ENCODE data around the gene ABL2. TPM values are rescaled to one million over a fixed set of nuclear protein-coding genes. Genes with fewer than 3 reads are reported as not detected.
"Not testable (repeated sequence)": the region's sequence is repeated elsewhere in the genome, so short reads cannot be mapped to it uniquely, and the experiment has no call there.

Gene ABL2
- total RNA-seq, 1 experiment from 2014 or later: 38.3 TPM

DNA sequence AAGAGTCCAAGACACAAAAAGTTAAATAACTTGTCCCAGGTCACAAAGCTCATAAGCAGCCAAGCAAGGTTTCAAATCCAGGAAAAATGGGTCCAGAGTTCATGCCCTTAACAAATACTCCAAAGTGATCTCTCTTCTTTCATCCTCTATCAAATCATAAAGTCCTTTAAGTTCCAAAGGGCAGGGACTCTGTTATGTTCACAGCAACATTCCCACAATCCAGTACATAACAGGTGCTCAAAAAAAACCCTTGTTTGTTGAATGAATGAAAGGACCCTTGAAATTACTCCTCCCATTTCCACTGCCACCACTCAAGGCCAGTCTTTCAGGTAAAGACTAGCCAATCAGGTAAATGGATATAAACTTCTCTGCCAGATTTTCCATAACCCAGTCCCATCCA lies 2.7 kb downstream of the ABL2 start:
- Histone ChIP-seq H3K9me3 (ENCODE audit: control insufficient read depth, insufficient read depth, low read depth, low read length) (no peaks in the 10 kb centered on the region), H3K27me3 (ENCODE audit: control insufficient read depth, insufficient read depth, low read length) (no peaks in the 10 kb centered on the region), H3K4me1 (ENCODE audit: control insufficient read depth, insufficient read depth, low read length) (peaks cover 10% of the 10 kb centered on the region; the same call in 1 of the 2 replicates), H3K27ac (ENCODE audit: low read length) (no peak overlapping the region), H3K4me3 (ENCODE audit: low read depth in 2 of 2, low read length in 2 of 2) (no peak overlapping the region), H3K36me3 (ENCODE audit: control insufficient read depth, insufficient read depth, low read length) (no peaks in the 10 kb centered on the region)
- TF ChIP-seq SIN3A (IDR thresholded peaks at IDR 0.05; ENCODE audit: borderline replicate concordance, insufficient read depth, low read depth, low read length) (no peak), TCF7L2 (IDR thresholded peaks at IDR 0.05; ENCODE audit: low read depth, low read length) (no peak), POLR2AphosphoS5 (IDR thresholded peaks at IDR 0.05; ENCODE audit: low read depth, low read length) (no peak)
- TF ChIP-seq, protein P1, sequence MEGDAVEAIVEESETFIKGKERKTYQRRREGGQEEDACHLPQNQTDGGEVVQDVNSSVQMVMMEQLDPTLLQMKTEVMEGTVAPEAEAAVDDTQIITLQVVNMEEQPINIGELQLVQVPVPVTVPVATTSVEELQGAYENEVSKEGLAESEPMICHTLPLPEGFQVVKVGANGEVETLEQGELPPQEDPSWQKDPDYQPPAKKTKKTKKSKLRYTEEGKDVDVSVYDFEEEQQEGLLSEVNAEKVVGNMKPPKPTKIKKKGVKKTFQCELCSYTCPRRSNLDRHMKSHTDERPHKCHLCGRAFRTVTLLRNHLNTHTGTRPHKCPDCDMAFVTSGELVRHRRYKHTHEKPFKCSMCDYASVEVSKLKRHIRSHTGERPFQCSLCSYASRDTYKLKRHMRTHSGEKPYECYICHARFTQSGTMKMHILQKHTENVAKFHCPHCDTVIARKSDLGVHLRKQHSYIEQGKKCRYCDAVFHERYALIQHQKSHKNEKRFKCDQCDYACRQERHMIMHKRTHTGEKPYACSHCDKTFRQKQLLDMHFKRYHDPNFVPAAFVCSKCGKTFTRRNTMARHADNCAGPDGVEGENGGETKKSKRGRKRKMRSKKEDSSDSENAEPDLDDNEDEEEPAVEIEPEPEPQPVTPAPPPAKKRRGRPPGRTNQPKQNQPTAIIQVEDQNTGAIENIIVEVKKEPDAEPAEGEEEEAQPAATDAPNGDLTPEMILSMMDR (IDR thresholded peaks at IDR 0.05): no peak
- TF ChIP-seq, protein P2, sequence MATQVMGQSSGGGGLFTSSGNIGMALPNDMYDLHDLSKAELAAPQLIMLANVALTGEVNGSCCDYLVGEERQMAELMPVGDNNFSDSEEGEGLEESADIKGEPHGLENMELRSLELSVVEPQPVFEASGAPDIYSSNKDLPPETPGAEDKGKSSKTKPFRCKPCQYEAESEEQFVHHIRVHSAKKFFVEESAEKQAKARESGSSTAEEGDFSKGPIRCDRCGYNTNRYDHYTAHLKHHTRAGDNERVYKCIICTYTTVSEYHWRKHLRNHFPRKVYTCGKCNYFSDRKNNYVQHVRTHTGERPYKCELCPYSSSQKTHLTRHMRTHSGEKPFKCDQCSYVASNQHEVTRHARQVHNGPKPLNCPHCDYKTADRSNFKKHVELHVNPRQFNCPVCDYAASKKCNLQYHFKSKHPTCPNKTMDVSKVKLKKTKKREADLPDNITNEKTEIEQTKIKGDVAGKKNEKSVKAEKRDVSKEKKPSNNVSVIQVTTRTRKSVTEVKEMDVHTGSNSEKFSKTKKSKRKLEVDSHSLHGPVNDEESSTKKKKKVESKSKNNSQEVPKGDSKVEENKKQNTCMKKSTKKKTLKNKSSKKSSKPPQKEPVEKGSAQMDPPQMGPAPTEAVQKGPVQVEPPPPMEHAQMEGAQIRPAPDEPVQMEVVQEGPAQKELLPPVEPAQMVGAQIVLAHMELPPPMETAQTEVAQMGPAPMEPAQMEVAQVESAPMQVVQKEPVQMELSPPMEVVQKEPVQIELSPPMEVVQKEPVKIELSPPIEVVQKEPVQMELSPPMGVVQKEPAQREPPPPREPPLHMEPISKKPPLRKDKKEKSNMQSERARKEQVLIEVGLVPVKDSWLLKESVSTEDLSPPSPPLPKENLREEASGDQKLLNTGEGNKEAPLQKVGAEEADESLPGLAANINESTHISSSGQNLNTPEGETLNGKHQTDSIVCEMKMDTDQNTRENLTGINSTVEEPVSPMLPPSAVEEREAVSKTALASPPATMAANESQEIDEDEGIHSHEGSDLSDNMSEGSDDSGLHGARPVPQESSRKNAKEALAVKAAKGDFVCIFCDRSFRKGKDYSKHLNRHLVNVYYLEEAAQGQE (IDR thresholded peaks at IDR 0.05; ENCODE audit: insufficient read depth in 1 of 2, low read depth in 2 of 2, low read length in 1 of 2): no peak
- no peak for ATAC-seq
- intact Hi-C loops (cut with micrococcal nuclease; ENCODE audit: unreplicated experiment): no loop called here
- in situ Hi-C loops (cut with HindIII; ENCODE audit: low pct_unique_long_range_greater_than_20kb, low sequenced_read_pairs): no loop called here
- no peak for DNase-seq (ENCODE audit: low read depth, low spot score)
- ChIA-PET CTCF (no interaction called here), POLR2A (no interaction called here)
- BruUV-seq (replicated peaks): no TSS peak

DNA sequence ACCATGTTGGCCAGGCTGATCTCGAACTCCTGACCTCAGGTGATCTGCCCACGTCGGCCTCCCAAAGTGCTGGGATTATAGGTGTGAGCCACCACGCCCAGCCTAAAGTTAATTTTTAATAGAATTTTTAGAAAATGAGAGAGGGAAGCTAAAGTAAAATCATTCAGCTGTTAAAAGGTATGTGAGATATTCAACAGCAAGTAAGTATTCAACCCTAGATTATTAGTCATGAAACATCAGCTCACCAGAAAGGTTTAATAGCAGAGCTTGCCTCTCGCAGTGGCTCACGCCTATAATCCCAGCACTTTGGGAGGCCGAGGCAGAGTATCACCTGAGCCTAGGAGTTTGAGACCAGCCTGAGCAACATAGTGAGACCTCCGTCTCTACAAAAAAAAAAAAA lies 5.0 kb downstream of the ABL2 start:
- H3K4me1 ChIP-seq (ENCODE audit: control insufficient read depth, insufficient read depth, low read length); in situ Hi-C loops (cut with HindIII; ENCODE audit: low pct_unique_long_range_greater_than_20kb, low sequenced_read_pairs); H3K36me3 ChIP-seq (ENCODE audit: control insufficient read depth, insufficient read depth, low read length); H3K27ac ChIP-seq (ENCODE audit: low read length); BruUV-seq (replicated peaks); intact Hi-C loops (cut with micrococcal nuclease; ENCODE audit: unreplicated experiment); ATAC-seq; H3K27me3 ChIP-seq (ENCODE audit: control insufficient read depth, insufficient read depth, low read length); POLR2A ChIA-PET; H3K9me3 ChIP-seq (ENCODE audit: control insufficient read depth, insufficient read depth, low read depth, low read length); DNase-seq (ENCODE audit: low read depth, low spot score); H3K4me3 ChIP-seq (ENCODE audit: low read depth in 2 of 2, low read length in 2 of 2): not testable (repeated sequence)
- CTCF ChIA-PET: interaction anchor here (0.6 kb wide), 2 partner anchors 10 to 11 kb away, joined by 3 to 4 read pairs; no protein-coding TSS in a partner anchor

DNA sequence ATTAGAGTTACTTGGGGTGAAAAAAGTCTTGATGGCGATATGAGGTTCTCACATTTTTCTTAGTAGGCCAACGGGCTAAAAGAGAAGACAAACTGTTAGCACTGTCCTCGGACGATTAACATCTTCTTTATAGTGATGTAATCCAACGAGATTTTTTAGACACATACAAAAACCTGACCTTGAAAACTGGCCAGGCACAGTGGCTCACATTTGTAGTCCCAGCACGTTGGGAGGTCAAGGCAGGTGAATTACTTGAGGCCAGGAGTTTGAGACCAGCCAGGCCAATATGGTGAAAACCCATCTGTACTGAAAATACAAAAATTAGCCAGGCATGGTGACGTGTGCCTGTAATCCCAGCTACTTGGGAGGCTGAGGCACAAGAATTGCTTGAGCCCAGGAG lies 8.4 kb downstream of the ABL2 start:
- POLR2A ChIA-PET; H3K36me3 ChIP-seq (ENCODE audit: control insufficient read depth, insufficient read depth, low read length); CTCF ChIA-PET; DNase-seq (ENCODE audit: low read depth, low spot score); H3K4me3 ChIP-seq (ENCODE audit: low read depth in 2 of 2, low read length in 2 of 2); H3K4me1 ChIP-seq (ENCODE audit: control insufficient read depth, insufficient read depth, low read length); H3K27me3 ChIP-seq (ENCODE audit: control insufficient read depth, insufficient read depth, low read length); H3K9me3 ChIP-seq (ENCODE audit: control insufficient read depth, insufficient read depth, low read depth, low read length); in situ Hi-C loops (cut with HindIII; ENCODE audit: low pct_unique_long_range_greater_than_20kb, low sequenced_read_pairs); ATAC-seq; H3K27ac ChIP-seq (ENCODE audit: low read length); intact Hi-C loops (cut with micrococcal nuclease; ENCODE audit: unreplicated experiment); BruUV-seq (replicated peaks): not testable (repeated sequence)

Measured in Panc1 (cell line).